ENCODE measurements around the gene AKAP11. TPM values are rescaled to one million over a fixed set of nuclear protein-coding genes. Genes with fewer than 3 reads are reported as not detected.

The AKAP11 gene
- total and polyA plus RNA-seq, 2 experiments from 2014 or later, result 4.4 to 30.6 TPM

DNA sequence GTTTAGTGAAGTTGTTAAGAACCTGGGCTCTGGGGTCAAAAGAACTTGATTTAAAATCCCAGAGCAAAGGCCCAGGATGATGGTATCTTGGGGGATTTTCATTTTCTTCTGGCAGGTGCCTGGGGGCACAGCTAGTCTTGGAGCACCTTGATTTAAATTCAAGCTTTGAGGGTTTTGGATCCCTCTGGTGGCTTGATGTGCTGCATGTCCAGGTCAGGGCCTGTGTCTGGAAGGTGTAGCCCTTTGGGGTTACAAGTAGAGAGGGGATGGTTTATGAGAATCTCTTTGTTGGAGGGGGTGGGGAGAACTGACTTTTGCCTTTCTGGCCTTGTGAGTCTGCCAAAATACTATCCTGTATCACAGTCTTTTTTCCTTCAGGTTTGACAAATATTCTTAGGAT lies 55.8 kb downstream of the AKAP11 start:
- H3K27ac ChIP-seq, result no peak overlapping the region
- no peak for DNase-seq (ENCODE audit: low spot score)
- no peaks in the 10 kb centered on the region for H4K20me1 ChIP-seq (ENCODE audit: insufficient read depth, poor library complexity, severe bottlenecking)
- no peak overlapping the region for H3K4me3 ChIP-seq
- H2AFZ ChIP-seq, result no peak overlapping the region
- no peaks in the 10 kb centered on the region for H3K9me3 ChIP-seq (ENCODE audit: low read depth)
- H3K27me3 ChIP-seq, result no peaks in the 10 kb centered on the region
- H3K9me2 ChIP-seq (replicated peaks; ENCODE audit: insufficient read depth), result no peaks in the 10 kb centered on the region
- TF ChIP-seq EZH2phosphoT487 (IDR thresholded peaks at IDR 0.05; ENCODE audit: low read depth, severe bottlenecking, unreplicated experiment) (no peak), EZH2 (IDR thresholded peaks at IDR 0.05; ENCODE audit: borderline replicate concordance) (no peak)
- TF ChIP-seq, protein P1, sequence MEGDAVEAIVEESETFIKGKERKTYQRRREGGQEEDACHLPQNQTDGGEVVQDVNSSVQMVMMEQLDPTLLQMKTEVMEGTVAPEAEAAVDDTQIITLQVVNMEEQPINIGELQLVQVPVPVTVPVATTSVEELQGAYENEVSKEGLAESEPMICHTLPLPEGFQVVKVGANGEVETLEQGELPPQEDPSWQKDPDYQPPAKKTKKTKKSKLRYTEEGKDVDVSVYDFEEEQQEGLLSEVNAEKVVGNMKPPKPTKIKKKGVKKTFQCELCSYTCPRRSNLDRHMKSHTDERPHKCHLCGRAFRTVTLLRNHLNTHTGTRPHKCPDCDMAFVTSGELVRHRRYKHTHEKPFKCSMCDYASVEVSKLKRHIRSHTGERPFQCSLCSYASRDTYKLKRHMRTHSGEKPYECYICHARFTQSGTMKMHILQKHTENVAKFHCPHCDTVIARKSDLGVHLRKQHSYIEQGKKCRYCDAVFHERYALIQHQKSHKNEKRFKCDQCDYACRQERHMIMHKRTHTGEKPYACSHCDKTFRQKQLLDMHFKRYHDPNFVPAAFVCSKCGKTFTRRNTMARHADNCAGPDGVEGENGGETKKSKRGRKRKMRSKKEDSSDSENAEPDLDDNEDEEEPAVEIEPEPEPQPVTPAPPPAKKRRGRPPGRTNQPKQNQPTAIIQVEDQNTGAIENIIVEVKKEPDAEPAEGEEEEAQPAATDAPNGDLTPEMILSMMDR (IDR thresholded peaks at IDR 0.05; ENCODE audit: poor library complexity), result no peak
- H3K4me2 ChIP-seq, result no peak overlapping the region
- no peaks in the 10 kb centered on the region for H3K36me3 ChIP-seq (replicated peaks; ENCODE audit: insufficient read depth, low read depth)
- no peaks in the 10 kb centered on the region for H3K79me2 ChIP-seq
- H3K4me1 ChIP-seq (ENCODE audit: insufficient read depth), result peaks cover 9% of the 10 kb centered on the region

DNA sequence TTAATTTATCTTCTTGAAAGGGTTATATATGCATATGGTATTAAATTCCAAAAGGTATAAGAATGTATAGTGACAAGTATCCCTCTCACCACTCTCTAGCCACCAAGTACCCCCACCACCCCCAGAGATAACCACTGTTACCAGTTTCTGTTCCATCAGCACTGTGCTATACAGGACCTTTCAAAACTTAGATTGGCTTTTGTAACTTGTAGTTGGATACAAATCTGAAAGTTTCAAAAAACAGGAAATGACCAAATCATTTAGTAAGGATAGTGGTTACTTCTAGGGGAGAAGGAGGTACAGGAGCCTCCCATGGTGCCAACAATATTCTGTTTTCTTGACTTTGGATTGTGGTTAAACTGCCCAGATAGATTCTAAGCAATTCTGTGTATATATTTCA lies 56.7 kb downstream of the AKAP11 start:
- Histone ChIP-seq H3K79me2 (no peaks in the 10 kb centered on the region), H2AFZ (no peak overlapping the region), H3K27ac (no peak overlapping the region), H3K9me2 (replicated peaks; ENCODE audit: insufficient read depth) (no peaks in the 10 kb centered on the region), H3K9me3 (ENCODE audit: low read depth) (no peaks in the 10 kb centered on the region), H3K4me3 (no peak overlapping the region), H3K36me3 (replicated peaks; ENCODE audit: insufficient read depth, low read depth) (no peaks in the 10 kb centered on the region), H3K4me1 (ENCODE audit: insufficient read depth) (peaks cover 9% of the 10 kb centered on the region), H3K27me3 (no peaks in the 10 kb centered on the region), H4K20me1 (ENCODE audit: insufficient read depth, poor library complexity, severe bottlenecking) (no peaks in the 10 kb centered on the region), H3K4me2 (no peak overlapping the region)
- no peak for DNase-seq (ENCODE audit: low spot score)
- TF ChIP-seq EZH2 (IDR thresholded peaks at IDR 0.05; ENCODE audit: borderline replicate concordance) (no peak), EZH2phosphoT487 (IDR thresholded peaks at IDR 0.05; ENCODE audit: low read depth, severe bottlenecking, unreplicated experiment) (no peak)
- TF ChIP-seq, protein P1 (IDR thresholded peaks at IDR 0.05; ENCODE audit: poor library complexity), result no peak

DNA sequence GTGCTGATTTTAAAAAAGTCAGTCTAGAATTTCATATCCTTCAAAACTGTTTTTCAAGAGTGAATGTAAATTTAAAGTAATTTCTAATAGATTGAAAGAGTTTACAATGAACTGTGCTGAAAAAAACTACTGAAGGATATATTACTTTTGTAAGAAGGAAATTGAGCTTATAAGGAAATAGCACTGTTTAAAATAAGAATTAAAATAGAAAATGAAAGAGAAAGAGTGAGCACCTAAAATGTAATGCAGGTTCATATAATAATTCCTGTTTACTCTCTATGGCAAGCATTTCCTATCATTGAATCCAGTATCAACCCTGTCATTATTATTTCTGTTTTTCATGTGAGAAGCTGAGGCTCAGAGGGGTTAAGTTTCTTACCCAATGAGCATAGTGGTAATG lies 57.3 kb downstream of the AKAP11 start:
- H3K4me2 ChIP-seq, result no peak overlapping the region
- peaks cover 9% of the 10 kb centered on the region for H3K4me1 ChIP-seq (ENCODE audit: insufficient read depth)
- H3K9me2 ChIP-seq (replicated peaks; ENCODE audit: insufficient read depth), result no peaks in the 10 kb centered on the region
- H3K9me3 ChIP-seq (ENCODE audit: low read depth), result no peaks in the 10 kb centered on the region
- H4K20me1 ChIP-seq (ENCODE audit: insufficient read depth, poor library complexity, severe bottlenecking), result no peaks in the 10 kb centered on the region
- no peak overlapping the region for H2AFZ ChIP-seq
- H3K27ac ChIP-seq, result no peak overlapping the region
- no peak for DNase-seq (ENCODE audit: low spot score)
- TF ChIP-seq, protein P1 (IDR thresholded peaks at IDR 0.05; ENCODE audit: poor library complexity), result no peak
- TF ChIP-seq EZH2 (IDR thresholded peaks at IDR 0.05; ENCODE audit: borderline replicate concordance), result no peak
- no peak for TF ChIP-seq EZH2phosphoT487 (IDR thresholded peaks at IDR 0.05; ENCODE audit: low read depth, severe bottlenecking, unreplicated experiment)
- H3K79me2 ChIP-seq, result no peaks in the 10 kb centered on the region
- no peaks in the 10 kb centered on the region for H3K27me3 ChIP-seq
- H3K36me3 ChIP-seq (replicated peaks; ENCODE audit: insufficient read depth, low read depth), result no peaks in the 10 kb centered on the region
- H3K4me3 ChIP-seq, result no peak overlapping the region

DNA sequence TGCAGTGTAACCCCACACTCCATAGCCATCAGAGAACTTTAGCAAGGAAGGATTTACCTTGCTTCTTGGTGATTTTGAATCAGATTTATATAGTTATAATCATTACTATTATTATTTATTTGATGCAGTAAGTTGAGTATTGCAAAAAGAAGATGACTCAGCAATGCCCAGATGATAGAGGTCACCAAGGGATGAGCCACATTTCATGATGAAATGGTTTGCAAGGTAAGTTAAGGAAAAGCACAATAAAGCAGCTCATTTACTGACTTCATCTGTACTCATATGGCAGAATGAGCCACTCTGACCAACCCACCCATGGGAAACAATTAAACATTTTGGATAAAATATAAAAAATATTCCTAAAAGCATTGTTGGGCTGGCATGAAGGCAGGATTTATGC lies 59.1 kb downstream of the AKAP11 start:
- no peaks in the 10 kb centered on the region for H4K20me1 ChIP-seq (ENCODE audit: insufficient read depth, poor library complexity, severe bottlenecking)

More for the DNA sequence above, 59.1 kb downstream of the AKAP11 start:
- DNase-seq (ENCODE audit: low spot score), result no peak
- no peak overlapping the region for H2AFZ ChIP-seq
- TF ChIP-seq, protein P1 (IDR thresholded peaks at IDR 0.05; ENCODE audit: poor library complexity), result no peak
- TF ChIP-seq EZH2phosphoT487 (IDR thresholded peaks at IDR 0.05; ENCODE audit: low read depth, severe bottlenecking, unreplicated experiment), result no peak
- no peak for TF ChIP-seq EZH2 (IDR thresholded peaks at IDR 0.05; ENCODE audit: borderline replicate concordance)
- no peak overlapping the region for H3K4me3 ChIP-seq
- no peak overlapping the region for H3K27ac ChIP-seq
- no peak overlapping the region for H3K4me2 ChIP-seq
- H3K27me3 ChIP-seq, result no peaks in the 10 kb centered on the region
- H3K79me2 ChIP-seq, result no peaks in the 10 kb centered on the region
- H3K9me3 ChIP-seq (ENCODE audit: low read depth), result no peaks in the 10 kb centered on the region
- H3K4me1 ChIP-seq (ENCODE audit: insufficient read depth), result no peaks in the 10 kb centered on the region
- no peaks in the 10 kb centered on the region for H3K36me3 ChIP-seq (replicated peaks; ENCODE audit: insufficient read depth, low read depth)
- H3K9me2 ChIP-seq (replicated peaks; ENCODE audit: insufficient read depth), result no peaks in the 10 kb centered on the region
